IMR-90 (cell line): Measurements from ENCODE around the gene RAP1GAP. TPM values are rescaled to one million over a fixed set of nuclear protein-coding genes. Genes with fewer than 3 reads are reported as not detected.

Experiments
- ATAC-seq: fragments of 200-7000 bp; cut with Tn5 transposase; 2 replicates; pipeline ENCODE4 v1.9.1; 2020; ENCODE audit warnings: low read depth, mild to moderate bottlenecking, moderate library complexity
- BruUV-seq: library from RNA; stranded (reverse); fragments of 400-500 nt; replicated peaks from 2 replicates; lab custom pipeline; 2021; lab: Mats Ljungman, UMichigan
- CTCF ChIA-PET: fragments of 300-600 bp; formaldehyde crosslinking; extraction: SDS; loops from one replicate; lab custom pipeline; 2021; ENCODE audit warnings: antibody characterized with exemption; lab: Yijun Ruan, JAX
- POLR2A ChIA-PET: fragments of 300-600 bp; sonication (Branson Sonifier 250); formaldehyde crosslinking; loops from one replicate; lab custom pipeline; 2022; ENCODE audit warnings: antibody characterized with exemption; ENCODE audit not compliant: unreplicated experiment; lab: Charles Lee
- DNase-seq: peaks from one replicate; pipeline ENCODE4 v3.0.0; 2013
- H2AFZ ChIP-seq: replicated peaks from 2 replicates; pipeline ENCODE3; 2013; ENCODE audit warnings: low read length, mild to moderate bottlenecking; ENCODE audit not compliant: poor library complexity
- H2AK5ac ChIP-seq: 2 replicates; pipeline ENCODE4 v1.6.1; 2013; ENCODE audit warnings: low read depth, low read length, inconsistent platforms
- H2AK9ac ChIP-seq: replicated peaks from 2 replicates; pipeline ENCODE3; 2013; ENCODE audit warnings: mild to moderate bottlenecking, low read depth, low read length, moderate library complexity; ENCODE audit not compliant: poor library complexity
- H2BK120ac ChIP-seq: 2 replicates; pipeline ENCODE4 v1.6.1; 2013; ENCODE audit warnings: low read depth, low read length, inconsistent platforms
- H2BK15ac ChIP-seq: 3 replicates; pipeline ENCODE4 v1.6.1; 2013; ENCODE audit warnings: low read depth, low read length, inconsistent platforms
- H2BK20ac ChIP-seq: 2 replicates; pipeline ENCODE4 v1.6.1; 2013; ENCODE audit warnings: low read depth, mild to moderate bottlenecking, inconsistent platforms, low read length, moderate library complexity
- H2BK5ac ChIP-seq: 2 replicates; pipeline ENCODE4 v1.6.1; 2013; ENCODE audit warnings: mild to moderate bottlenecking, low read depth, low read length, inconsistent platforms; ENCODE audit not compliant: poor library complexity, severe bottlenecking
- H3K14ac ChIP-seq: replicated peaks from 2 replicates; pipeline ENCODE4 v1.6.1; 2013; ENCODE audit warnings: low read depth, low read length, inconsistent platforms
- H3K18ac ChIP-seq: 2 replicates; pipeline ENCODE4 v1.6.1; 2013; ENCODE audit warnings: low read depth, low read length, control low read depth
- H3K23ac ChIP-seq: 2 replicates; pipeline ENCODE4 v1.6.1; 2013; ENCODE audit warnings: low read depth, low read length, inconsistent platforms
- H3K27ac ChIP-seq: 2 replicates; pipeline ENCODE4 v1.5.1; 2013; ENCODE audit warnings: mild to moderate bottlenecking, control low read depth, low read length; ENCODE audit not compliant: insufficient read depth
- H3K27me3 ChIP-seq: 2 replicates; pipeline ENCODE4 v1.6.1; 2013; ENCODE audit warnings: low read length; ENCODE audit not compliant: control insufficient read depth, insufficient read depth
- H3K36me3 ChIP-seq: 2 replicates; pipeline ENCODE4 v1.6.1; 2013; ENCODE audit warnings: low read length, mixed read lengths; ENCODE audit not compliant: control insufficient read depth, insufficient read depth
- H3K4ac ChIP-seq: 2 replicates; pipeline ENCODE4 v1.6.1; 2013; ENCODE audit warnings: low read depth, low read length, inconsistent platforms
- H3K4me1 ChIP-seq: 2 replicates; pipeline ENCODE4 v1.6.1; 2013; ENCODE audit warnings: low read length, mixed read lengths; ENCODE audit not compliant: control insufficient read depth, insufficient read depth
- H3K4me2 ChIP-seq: 2 replicates; pipeline ENCODE4 v1.6.1; 2013; ENCODE audit warnings: low read depth, mild to moderate bottlenecking, control low read depth, low read length, moderate library complexity
- H3K4me3 ChIP-seq: 2 replicates; pipeline ENCODE4 v1.5.1; 2013; ENCODE audit warnings: low read depth, mild to moderate bottlenecking, control low read depth, low read length, moderate library complexity; ENCODE audit not compliant: insufficient read depth
- H3K56ac ChIP-seq: 2 replicates; pipeline ENCODE4 v1.6.1; 2013; ENCODE audit warnings: low read length, inconsistent platforms; ENCODE audit not compliant: insufficient read depth; ENCODE audit errors: extremely low read depth
- H3K79me1 ChIP-seq, 2 experiments: 2 replicates each; pipeline ENCODE4 v1.6.1; 2013; ENCODE audit warnings: low read length in 2 of 2, inconsistent platforms in 1 of 2, low read depth in 1 of 2
- H3K9ac ChIP-seq: 2 replicates; pipeline ENCODE4 v1.6.1; 2013; ENCODE audit warnings: low read depth, low read length, control low read depth
- H3K9me1 ChIP-seq: 2 replicates; pipeline ENCODE4 v1.6.1; 2013; ENCODE audit warnings: low read length, inconsistent platforms; ENCODE audit not compliant: insufficient read depth
- H3K9me3 ChIP-seq: 2 replicates; pipeline ENCODE4 v1.6.1; 2013; ENCODE audit warnings: low read length; ENCODE audit not compliant: control insufficient read depth, insufficient read depth
- H4K20me1 ChIP-seq: 2 replicates; pipeline ENCODE4 v1.6.1; 2013; ENCODE audit warnings: low read length, inconsistent platforms; ENCODE audit not compliant: insufficient read depth
- H4K5ac ChIP-seq: 2 replicates; pipeline ENCODE4 v1.6.1; 2013; ENCODE audit warnings: mild to moderate bottlenecking, low read depth, low read length, control low read depth
- H4K8ac ChIP-seq, 2 experiments: 2 replicates each; pipeline ENCODE4 v1.6.1; 2013; ENCODE audit warnings: low read depth in 2 of 2, low read length in 2 of 2, control low read depth in 1 of 2, inconsistent platforms in 1 of 2
- H4K91ac ChIP-seq: 2 replicates; pipeline ENCODE4 v1.6.1; 2013; ENCODE audit warnings: low read depth, low read length, inconsistent platforms; ENCODE audit not compliant: insufficient read depth
- BHLHE40 ChIP-seq: fragments of 150-350 bp; IDR thresholded peaks from 2 replicates; pipeline ENCODE4 v1.6.1; 2016; ENCODE audit warnings: mild to moderate bottlenecking, low read depth, low read length
- ELK1 ChIP-seq: fragments of 150-350 bp; IDR thresholded peaks from 2 replicates; pipeline ENCODE4 v1.6.1; 2016; ENCODE audit warnings: low read depth, mild to moderate bottlenecking, low read length, moderate library complexity, borderline replicate concordance
- NFE2L2 ChIP-seq: fragments of 150-350 bp; IDR thresholded peaks from 2 replicates; pipeline ENCODE4 v1.6.1; 2016; ENCODE audit warnings: low read depth, mild to moderate bottlenecking, low read length
- POLR2A ChIP-seq: IDR thresholded peaks from 2 replicates; pipeline ENCODE4 v1.6.1; 2012; ENCODE audit warnings: mild to moderate bottlenecking, low read depth, low read length
- RAD21 ChIP-seq: IDR thresholded peaks from 2 replicates; pipeline ENCODE4 v1.6.1; 2012; ENCODE audit warnings: low read length, improper control_type of control experiment
- USF2 ChIP-seq: fragments of 150-350 bp; IDR thresholded peaks from 2 replicates; pipeline ENCODE4 v1.6.1; 2017; ENCODE audit warnings: mild to moderate bottlenecking, antibody characterized with exemption, low read length, low read depth
- WGBS, 2 experiments: methylation state at CpG; one replicate each; pipeline versions ENCODE4 v1.1.5 to v1.1.7; 2013; ENCODE audit warnings: missing lambda C conversion rate in 2 of 2; ENCODE audit not compliant: insufficient read length in 1 of 2; ENCODE audit errors: extremely low coverage in 2 of 2; 5-methylcytosine and 5-hydroxymethylcytosine counted together
- dilution Hi-C: fragments of 300-500 bp; cut with HindIII; formaldehyde crosslinking; loops from one replicate; pipeline ENCODE4 v1.14.3; 2018; ENCODE audit warnings: low sequenced_read_pairs; ENCODE audit not compliant: unreplicated experiment
- in situ Hi-C: fragments of 300-500 bp; cut with MboI; formaldehyde crosslinking; loops from 3 replicates; pipeline ENCODE4 v1.14.3; 2019; ENCODE audit warnings: low sequenced_read_pairs, inconsistent platforms, mixed read lengths
- intact Hi-C: fragments of 100-400 bp; cut with micrococcal nuclease; formaldehyde crosslinking; loops from 2 replicates; pipeline ENCODE4 v1.10.0; 2022
- polyA plus RNA-seq, 3 experiments: library from polyadenylated mRNA; depleted of rRNA; stranded (reverse); fragments of >200 nt; gene quantifications; 2 replicates each; pipeline ENCODE4 v1.2.3, GENCODE V29; 2012; ENCODE audit warnings: low replicate concordance in 1 of 3
- total RNA-seq: library from RNA; depleted of rRNA; stranded (reverse); fragments of >200 nt; gene quantifications from 2 replicates; pipeline ENCODE4 v1.2.3, GENCODE V29; 2012

The RAP1GAP gene
- total and polyA plus RNA-seq, 2 of the 4 experiments (the other 2 are of a cell fraction), result under 0.01 to 0.10 TPM

- H3K27ac ChIP-seq, result no peak overlapping the region
- no peak overlapping the region for H3K56ac ChIP-seq
- no peak overlapping the region for H2BK5ac ChIP-seq
- no peak overlapping the region for H4K91ac ChIP-seq
- H4K5ac ChIP-seq, result no peak overlapping the region
- no peak overlapping the region for H2AFZ ChIP-seq
- H4K20me1 ChIP-seq, result peaks cover 20% of the 10 kb centered on the region; the same call in 1 of the 2 replicates
- CTCF ChIA-PET, result no interaction called here
- dilution Hi-C loops, result no loop called here
- H2BK15ac ChIP-seq, result no peak overlapping the region
- H2AK5ac ChIP-seq, result no peak overlapping the region
- no peak overlapping the region for H3K4ac ChIP-seq
- no peak overlapping the region for H3K4me2 ChIP-seq
- BruUV-seq, result no TSS peak
- H3K14ac ChIP-seq, result no peak overlapping the region
- H3K27me3 ChIP-seq, result peaks cover 44% of the 10 kb centered on the region
- H3K18ac ChIP-seq, result no peak overlapping the region
- no peaks in the 10 kb centered on the region for H3K9me1 ChIP-seq
- in situ Hi-C loops, result no loop called here
- no peak overlapping the region for H4K8ac ChIP-seq
- no peaks in the 10 kb centered on the region for H3K79me1 ChIP-seq
- ATAC-seq (no peak), DNase-seq (no peak)
- intact Hi-C loops, result no loop called here
- H2AK9ac ChIP-seq, result peak overlapping the region; percentile 17
- H3K9me3 ChIP-seq, result no peaks in the 10 kb centered on the region
- no peaks in the 10 kb centered on the region for H3K36me3 ChIP-seq
- no peak overlapping the region for H2BK20ac ChIP-seq
- no peak overlapping the region for H3K23ac ChIP-seq
- WGBS, 2 experiments, result 25% methylated on average over 2 of the region's 6 CpGs; no CpG with 5 or more reads in 1 of the 2 experiments
- no peak for TF ChIP-seq POLR2A
- TF ChIP-seq USF2, result 0 out of 2 replicates have a peak, but pooled peaks have one; percentile 7
- no peak for TF ChIP-seq ELK1
- no peak for TF ChIP-seq NFE2L2
- TF ChIP-seq RAD21, result no peak
- TF ChIP-seq BHLHE40, result peak; percentile 69; the same call in 1 of the 2 replicates
- POLR2A ChIA-PET, result interaction anchor here (0.5 kb wide), 1 partner anchor 1520 kb away, joined by 3 read pairs; no protein-coding TSS in a partner anchor
- no peak overlapping the region for H2BK120ac ChIP-seq
- peaks cover 4% of the 10 kb centered on the region; the same call in 1 of the 2 replicates for H3K4me1 ChIP-seq
- H3K4me3 ChIP-seq, result no peak overlapping the region
- no peak overlapping the region for H3K9ac ChIP-seq
These were observed 2.8 kb upstream of the RAP1GAP start for GRCh38 chr1:21671915-21672314.
